A673 (cell line): ENCODE results near the gene SCN1B.

ENCODE experiments used
- EZH2 ChIP-seq: fragments of 200-600 bp; sonication (generic); IDR thresholded peaks from 2 replicates; pipeline ENCODE4 v1.6.1; 2017; ENCODE audit warnings: borderline replicate concordance, low read depth, mild to moderate bottlenecking, mixed read lengths, antibody characterized with exemption, low read length; ENCODE audit not compliant: poor library complexity, severe bottlenecking
- TF ChIP-seq, protein P1 (sequence below): fragments of 300-800, 200-600 bp; sonication (generic); conservative IDR thresholded peaks from 2 replicates; pipeline ENCODE4 v1.5.1; 2017; ENCODE audit warnings: low read depth, mild to moderate bottlenecking, antibody characterized with exemption, low read length, moderate library complexity, mixed read lengths

DNA sequence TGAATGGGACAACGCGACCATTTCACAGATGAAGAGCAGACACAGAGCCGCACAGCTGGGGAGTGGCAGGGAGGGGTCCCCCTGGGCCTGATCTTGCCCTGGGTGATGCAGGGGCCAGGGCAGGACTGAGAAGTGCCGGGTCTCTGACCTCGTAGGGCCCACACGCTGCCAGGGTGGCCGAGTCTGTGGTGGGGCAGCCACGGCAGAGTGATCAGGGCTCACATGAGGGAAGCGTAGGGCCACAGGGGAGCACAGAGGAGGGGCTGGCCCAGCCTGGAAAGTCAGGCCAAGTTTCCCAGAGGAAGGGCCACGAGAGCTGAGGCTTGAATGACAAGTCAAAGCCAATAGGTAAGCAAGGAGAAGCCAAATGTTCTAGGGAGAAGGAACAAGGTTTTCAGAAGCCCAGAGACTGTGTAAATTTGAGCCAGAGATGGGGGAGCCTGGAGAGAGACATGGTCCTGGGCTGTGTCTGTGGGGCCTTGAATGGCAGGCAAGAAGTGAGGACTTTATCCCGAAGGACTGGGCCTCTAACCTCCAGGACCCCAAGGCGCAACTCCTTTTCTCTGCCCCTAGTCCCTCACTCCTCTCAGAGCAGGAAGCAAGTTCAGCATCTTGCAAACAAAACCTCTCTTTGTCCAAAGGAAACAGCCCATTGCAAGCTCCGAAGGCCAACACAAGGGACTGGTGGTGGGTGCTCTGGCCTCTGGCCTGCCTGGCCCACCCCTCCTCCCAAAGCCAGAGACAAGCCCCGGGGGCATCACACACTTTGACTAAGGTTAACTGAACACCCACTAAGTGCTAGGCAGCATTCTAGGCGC, 53.6 kb downstream of the SCN1B start:
- TF ChIP-seq, protein P1, sequence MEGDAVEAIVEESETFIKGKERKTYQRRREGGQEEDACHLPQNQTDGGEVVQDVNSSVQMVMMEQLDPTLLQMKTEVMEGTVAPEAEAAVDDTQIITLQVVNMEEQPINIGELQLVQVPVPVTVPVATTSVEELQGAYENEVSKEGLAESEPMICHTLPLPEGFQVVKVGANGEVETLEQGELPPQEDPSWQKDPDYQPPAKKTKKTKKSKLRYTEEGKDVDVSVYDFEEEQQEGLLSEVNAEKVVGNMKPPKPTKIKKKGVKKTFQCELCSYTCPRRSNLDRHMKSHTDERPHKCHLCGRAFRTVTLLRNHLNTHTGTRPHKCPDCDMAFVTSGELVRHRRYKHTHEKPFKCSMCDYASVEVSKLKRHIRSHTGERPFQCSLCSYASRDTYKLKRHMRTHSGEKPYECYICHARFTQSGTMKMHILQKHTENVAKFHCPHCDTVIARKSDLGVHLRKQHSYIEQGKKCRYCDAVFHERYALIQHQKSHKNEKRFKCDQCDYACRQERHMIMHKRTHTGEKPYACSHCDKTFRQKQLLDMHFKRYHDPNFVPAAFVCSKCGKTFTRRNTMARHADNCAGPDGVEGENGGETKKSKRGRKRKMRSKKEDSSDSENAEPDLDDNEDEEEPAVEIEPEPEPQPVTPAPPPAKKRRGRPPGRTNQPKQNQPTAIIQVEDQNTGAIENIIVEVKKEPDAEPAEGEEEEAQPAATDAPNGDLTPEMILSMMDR = no peak
- TF ChIP-seq EZH2 = no peak
